Ishikawa (cell line): ENCODE data around the gene CYP4F22.

Experiments used
- CEBPB ChIP-seq: IDR thresholded peaks from 2 replicates; pipeline ENCODE4 v1.6.1; 2012
- CREB1 ChIP-seq: IDR thresholded peaks from 2 replicates; pipeline ENCODE4 v1.6.1; 2012; ENCODE audit warnings: low read depth
- EGR1 ChIP-seq: IDR thresholded peaks from 2 replicates; pipeline ENCODE4 v1.6.1; 2012
- EP300 ChIP-seq: IDR thresholded peaks from 2 replicates; pipeline ENCODE4 v1.6.1; 2012; ENCODE audit warnings: borderline replicate concordance
- FOXM1 ChIP-seq: IDR thresholded peaks from 2 replicates; pipeline ENCODE4 v1.6.1; 2012; ENCODE audit warnings: low read depth, borderline replicate concordance
- NFIC ChIP-seq: IDR thresholded peaks from 2 replicates; pipeline ENCODE4 v1.6.1; 2012
- RAD21 ChIP-seq: IDR thresholded peaks from 2 replicates; pipeline ENCODE4 v1.6.1; 2012; ENCODE audit warnings: low read depth
- TAF1 ChIP-seq: IDR thresholded peaks from 2 replicates; pipeline ENCODE4 v1.6.1; 2012; ENCODE audit warnings: low read depth, mild to moderate bottlenecking
- TCF12 ChIP-seq: IDR thresholded peaks from 2 replicates; pipeline ENCODE4 v1.6.1; 2012; ENCODE audit warnings: low read depth
- TEAD4 ChIP-seq: IDR thresholded peaks from 2 replicates; pipeline ENCODE4 v1.6.1; 2012
- YY1 ChIP-seq: IDR thresholded peaks from 2 replicates; pipeline ENCODE4 v1.6.1; 2012; ENCODE audit warnings: low read depth
- ZBTB7A ChIP-seq: IDR thresholded peaks from 2 replicates; pipeline ENCODE4 v1.6.1; 2012; ENCODE audit warnings: low read depth
- TF ChIP-seq, protein P1 (sequence below): IDR thresholded peaks from 2 replicates; pipeline ENCODE4 v1.6.1; 2012
- TF ChIP-seq, protein P2 (sequence below): IDR thresholded peaks from 2 replicates; pipeline ENCODE4 v1.6.1; 2012; ENCODE audit warnings: low read depth, mild to moderate bottlenecking
- TF ChIP-seq, protein P3 (sequence below): IDR thresholded peaks from 2 replicates; pipeline ENCODE4 v1.6.1; 2012

The CYP4F22 gene

DNA sequence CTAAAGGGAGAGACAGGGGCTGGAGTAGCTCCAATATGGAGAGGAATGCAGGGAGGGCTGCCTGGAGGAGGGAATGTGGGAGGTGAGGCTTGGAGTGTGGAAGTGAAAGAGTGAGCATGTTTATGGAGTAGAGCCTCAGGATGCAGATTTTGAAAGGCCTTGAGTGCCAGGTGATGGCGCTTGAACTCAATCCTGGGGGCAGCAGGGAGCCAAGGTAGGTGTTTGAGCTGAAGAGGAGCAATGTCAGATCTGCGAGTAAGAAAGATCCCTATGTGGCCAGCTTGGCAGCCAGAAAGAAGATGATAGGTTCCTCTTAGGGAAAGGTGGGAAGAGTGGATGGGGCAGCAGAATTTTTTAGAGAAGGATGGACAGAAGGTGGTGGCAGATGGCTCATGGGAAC, 40.3 kb downstream of the CYP4F22 start:
- TF ChIP-seq, protein P1, sequence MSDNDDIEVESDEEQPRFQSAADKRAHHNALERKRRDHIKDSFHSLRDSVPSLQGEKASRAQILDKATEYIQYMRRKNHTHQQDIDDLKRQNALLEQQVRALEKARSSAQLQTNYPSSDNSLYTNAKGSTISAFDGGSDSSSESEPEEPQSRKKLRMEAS: no peak
- TF ChIP-seq, protein P2, sequence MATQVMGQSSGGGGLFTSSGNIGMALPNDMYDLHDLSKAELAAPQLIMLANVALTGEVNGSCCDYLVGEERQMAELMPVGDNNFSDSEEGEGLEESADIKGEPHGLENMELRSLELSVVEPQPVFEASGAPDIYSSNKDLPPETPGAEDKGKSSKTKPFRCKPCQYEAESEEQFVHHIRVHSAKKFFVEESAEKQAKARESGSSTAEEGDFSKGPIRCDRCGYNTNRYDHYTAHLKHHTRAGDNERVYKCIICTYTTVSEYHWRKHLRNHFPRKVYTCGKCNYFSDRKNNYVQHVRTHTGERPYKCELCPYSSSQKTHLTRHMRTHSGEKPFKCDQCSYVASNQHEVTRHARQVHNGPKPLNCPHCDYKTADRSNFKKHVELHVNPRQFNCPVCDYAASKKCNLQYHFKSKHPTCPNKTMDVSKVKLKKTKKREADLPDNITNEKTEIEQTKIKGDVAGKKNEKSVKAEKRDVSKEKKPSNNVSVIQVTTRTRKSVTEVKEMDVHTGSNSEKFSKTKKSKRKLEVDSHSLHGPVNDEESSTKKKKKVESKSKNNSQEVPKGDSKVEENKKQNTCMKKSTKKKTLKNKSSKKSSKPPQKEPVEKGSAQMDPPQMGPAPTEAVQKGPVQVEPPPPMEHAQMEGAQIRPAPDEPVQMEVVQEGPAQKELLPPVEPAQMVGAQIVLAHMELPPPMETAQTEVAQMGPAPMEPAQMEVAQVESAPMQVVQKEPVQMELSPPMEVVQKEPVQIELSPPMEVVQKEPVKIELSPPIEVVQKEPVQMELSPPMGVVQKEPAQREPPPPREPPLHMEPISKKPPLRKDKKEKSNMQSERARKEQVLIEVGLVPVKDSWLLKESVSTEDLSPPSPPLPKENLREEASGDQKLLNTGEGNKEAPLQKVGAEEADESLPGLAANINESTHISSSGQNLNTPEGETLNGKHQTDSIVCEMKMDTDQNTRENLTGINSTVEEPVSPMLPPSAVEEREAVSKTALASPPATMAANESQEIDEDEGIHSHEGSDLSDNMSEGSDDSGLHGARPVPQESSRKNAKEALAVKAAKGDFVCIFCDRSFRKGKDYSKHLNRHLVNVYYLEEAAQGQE: no peak
- TF ChIP-seq CEBPB (no peak), EP300 (no peak), CREB1 (no peak), EGR1 (no peak), FOXM1 (no peak), TAF1 (no peak), YY1 (no peak), NFIC (no peak), TEAD4 (no peak), TCF12 (no peak)
- TF ChIP-seq, protein P3, sequence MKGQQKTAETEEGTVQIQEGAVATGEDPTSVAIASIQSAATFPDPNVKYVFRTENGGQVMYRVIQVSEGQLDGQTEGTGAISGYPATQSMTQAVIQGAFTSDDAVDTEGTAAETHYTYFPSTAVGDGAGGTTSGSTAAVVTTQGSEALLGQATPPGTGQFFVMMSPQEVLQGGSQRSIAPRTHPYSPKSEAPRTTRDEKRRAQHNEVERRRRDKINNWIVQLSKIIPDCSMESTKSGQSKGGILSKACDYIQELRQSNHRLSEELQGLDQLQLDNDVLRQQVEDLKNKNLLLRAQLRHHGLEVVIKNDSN: no peak

GRCh38 chr19:15549581-15549980, 41.3 kb downstream of the CYP4F22 start:
- TF ChIP-seq, protein P2: no peak
- TF ChIP-seq, protein P3: no peak
- TF ChIP-seq CREB1 (no peak), NFIC (no peak), TCF12 (no peak), TEAD4 (no peak), EGR1 (no peak), EP300 (no peak), FOXM1 (no peak), ZBTB7A (no peak), RAD21 (no peak)

DNA sequence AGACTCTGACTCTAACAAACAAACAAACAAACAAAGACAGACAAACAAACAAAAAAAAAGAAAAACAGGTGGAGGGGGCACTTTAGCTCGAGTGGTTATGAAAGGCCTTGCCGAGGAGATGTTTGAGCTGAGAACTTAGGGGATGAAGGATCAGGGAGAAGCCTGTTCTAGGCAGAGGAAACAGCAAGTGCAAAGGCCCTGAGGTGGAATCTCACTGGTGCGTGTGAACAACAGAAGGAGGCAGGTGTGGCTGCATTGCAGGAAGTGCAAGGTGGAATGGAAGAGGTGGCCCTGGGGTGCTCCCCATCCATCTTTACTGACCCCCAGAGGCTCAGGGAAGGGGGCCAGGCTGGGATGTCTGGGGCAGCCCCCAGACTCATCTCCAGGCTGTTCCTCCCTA, 41.9 kb downstream of the CYP4F22 start:
- no peak for TF ChIP-seq CEBPB
- no peak for TF ChIP-seq TCF12

GRCh38 chr19:15550929-15551292, 42.6 kb downstream of the CYP4F22 start:
- TF ChIP-seq EP300: no peak
- TF ChIP-seq CREB1: no peak
- TF ChIP-seq EGR1: no peak
- TF ChIP-seq, protein P2: no peak
- TF ChIP-seq TCF12: no peak
- TF ChIP-seq ZBTB7A: no peak
- TF ChIP-seq, protein P1: no peak
- TF ChIP-seq FOXM1: no peak
- TF ChIP-seq CEBPB: no peak

DNA sequence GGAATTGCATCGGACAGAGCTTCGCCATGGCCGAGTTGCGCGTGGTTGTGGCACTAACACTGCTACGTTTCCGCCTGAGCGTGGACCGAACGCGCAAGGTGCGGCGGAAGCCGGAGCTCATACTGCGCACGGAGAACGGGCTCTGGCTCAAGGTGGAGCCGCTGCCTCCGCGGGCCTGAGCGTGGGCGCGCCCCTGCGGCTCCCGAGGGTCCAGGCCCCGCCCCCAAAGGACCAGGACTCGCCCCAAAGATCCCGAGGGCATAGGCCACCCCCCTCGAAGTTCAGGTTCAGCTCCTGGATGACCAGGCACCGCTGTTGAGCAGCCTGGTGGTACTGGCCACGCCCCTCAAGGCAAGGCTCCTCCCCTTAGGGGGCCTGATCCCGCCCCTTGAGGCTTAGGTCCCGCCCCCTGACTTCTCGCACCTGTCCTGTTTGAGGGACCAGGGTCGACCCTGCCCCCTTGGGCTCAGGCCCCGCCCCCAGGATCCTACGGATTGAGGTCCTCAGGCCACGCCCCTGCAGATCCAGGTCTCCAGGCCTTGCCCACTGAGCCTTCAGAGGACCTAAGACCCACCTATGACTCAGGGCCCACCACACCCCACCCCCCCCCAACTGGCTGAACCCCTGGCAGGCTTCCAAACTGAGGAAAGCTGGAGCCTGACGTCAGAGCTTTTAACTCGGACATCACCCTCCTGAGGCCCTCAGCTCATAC, 43.1 kb downstream of the CYP4F22 start:
- TF ChIP-seq, protein P3: no peak
- TF ChIP-seq RAD21 (no peak), CEBPB (no peak), YY1 (no peak), TEAD4 (no peak), FOXM1 (no peak), TCF12 (no peak), ZBTB7A (no peak), EP300 (no peak), TAF1 (no peak), CREB1 (no peak), EGR1 (no peak)
- TF ChIP-seq, protein P2: no peak
- TF ChIP-seq, protein P1: no peak
